ENCODE results near the gene WIZ.

DNA sequence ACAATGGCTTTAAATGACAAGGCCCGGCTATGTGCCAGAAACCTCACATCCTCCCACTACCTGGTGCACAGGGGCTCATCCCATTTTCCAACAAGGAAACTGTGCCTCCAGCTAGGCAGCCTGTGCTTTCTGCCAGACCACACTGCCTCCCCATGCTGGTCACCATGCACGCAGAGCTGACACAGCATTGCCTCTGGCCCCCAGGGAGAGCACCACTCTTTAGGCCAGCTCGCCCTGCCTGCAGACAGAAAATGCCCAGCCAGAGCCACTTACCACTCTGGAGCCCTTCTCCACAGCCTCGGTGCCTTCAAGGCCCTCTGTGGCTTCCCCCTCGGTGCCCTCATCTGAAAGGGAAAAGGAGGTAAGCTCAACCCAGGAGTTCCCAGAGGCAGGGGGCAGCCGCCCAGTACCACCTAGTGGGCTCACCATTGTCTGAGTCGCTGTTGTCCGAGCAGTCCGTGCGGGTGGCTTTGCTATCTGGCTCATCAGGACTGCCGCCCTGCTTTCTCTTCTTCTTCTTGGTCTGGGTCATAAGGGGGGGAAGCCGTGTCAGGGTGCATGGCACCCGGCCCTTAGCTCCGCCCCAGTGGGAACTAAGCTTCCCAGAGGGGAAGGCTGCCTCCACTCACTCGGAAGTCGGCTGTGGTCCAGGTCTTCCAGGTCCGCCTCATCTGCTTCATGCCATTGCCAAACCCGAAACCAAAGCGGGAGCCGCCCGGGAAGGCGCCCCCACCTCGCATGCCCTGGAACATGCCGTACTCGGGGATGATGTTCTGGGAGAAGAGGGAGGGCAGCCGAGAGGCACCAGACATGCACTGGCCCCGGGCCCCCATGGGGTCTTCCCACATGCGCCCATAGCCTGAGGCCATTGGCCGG, 49.0 kb downstream of the WIZ start:
- TF ChIP-seq, protein P1, sequence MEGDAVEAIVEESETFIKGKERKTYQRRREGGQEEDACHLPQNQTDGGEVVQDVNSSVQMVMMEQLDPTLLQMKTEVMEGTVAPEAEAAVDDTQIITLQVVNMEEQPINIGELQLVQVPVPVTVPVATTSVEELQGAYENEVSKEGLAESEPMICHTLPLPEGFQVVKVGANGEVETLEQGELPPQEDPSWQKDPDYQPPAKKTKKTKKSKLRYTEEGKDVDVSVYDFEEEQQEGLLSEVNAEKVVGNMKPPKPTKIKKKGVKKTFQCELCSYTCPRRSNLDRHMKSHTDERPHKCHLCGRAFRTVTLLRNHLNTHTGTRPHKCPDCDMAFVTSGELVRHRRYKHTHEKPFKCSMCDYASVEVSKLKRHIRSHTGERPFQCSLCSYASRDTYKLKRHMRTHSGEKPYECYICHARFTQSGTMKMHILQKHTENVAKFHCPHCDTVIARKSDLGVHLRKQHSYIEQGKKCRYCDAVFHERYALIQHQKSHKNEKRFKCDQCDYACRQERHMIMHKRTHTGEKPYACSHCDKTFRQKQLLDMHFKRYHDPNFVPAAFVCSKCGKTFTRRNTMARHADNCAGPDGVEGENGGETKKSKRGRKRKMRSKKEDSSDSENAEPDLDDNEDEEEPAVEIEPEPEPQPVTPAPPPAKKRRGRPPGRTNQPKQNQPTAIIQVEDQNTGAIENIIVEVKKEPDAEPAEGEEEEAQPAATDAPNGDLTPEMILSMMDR (IDR thresholded peaks at IDR 0.05) = no peak
- TF ChIP-seq POLR2AphosphoS5 (IDR thresholded peaks at IDR 0.05) = no peak
